ENCODE data around the gene TRAPPC12.
A peak's percentile ranks its signal among the peaks of the same experiment; 100 is the strongest.

The TRAPPC12 gene

DNA sequence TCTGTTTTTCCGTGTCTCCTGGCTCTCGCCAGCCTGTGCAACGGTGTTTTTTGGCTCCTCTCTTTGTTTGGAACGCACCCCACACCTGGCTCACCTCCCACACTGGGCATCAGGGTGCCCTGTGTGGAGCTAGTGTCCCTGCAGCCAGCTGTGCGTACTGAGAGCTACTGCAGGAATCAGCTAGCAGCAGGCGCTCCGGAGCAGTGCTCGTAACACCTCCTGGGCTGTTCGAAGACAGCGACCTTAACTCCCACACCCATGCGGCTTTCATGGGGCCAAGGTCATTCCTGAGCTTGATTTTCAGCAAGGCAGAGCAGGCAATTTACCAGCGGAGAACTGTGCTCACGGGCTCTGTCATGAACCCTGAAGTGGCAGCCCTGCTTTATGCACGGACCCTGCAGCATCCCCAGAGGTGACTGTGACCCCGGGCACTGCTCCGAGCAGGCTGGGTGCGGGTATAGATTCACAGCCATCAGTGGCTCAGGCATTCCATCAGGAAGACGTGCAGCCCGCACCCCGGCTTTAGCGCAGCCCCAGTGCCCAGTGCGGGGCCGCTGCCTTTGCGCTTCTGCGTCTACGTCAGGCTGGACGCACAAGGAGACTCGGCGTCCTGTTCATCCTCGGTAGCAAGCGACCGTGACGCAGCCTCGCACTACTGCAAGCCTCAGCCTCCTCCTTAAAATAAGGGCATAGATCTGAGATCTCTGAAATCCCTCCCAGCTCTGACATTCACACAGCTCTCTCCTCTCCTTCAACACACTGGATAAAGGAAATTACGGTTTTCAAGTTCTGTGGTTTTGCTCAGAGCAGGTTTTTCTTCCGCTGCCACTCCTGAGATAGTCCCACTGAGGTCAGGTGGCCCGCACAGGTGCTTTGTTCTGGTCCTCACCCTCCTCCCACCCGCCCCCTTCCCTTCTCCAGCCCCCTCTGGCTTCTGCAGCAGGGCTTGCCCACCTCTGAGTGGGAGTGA is 81.6 kb downstream of the TRAPPC12 start:
- no peak for DNase-seq
- in situ Hi-C loops (cut with HindIII; ENCODE audit: low pct_ligation_motif_present, low pct_unique_long_range_greater_than_20kb, low sequenced_read_pairs) = no loop called here

DNA sequence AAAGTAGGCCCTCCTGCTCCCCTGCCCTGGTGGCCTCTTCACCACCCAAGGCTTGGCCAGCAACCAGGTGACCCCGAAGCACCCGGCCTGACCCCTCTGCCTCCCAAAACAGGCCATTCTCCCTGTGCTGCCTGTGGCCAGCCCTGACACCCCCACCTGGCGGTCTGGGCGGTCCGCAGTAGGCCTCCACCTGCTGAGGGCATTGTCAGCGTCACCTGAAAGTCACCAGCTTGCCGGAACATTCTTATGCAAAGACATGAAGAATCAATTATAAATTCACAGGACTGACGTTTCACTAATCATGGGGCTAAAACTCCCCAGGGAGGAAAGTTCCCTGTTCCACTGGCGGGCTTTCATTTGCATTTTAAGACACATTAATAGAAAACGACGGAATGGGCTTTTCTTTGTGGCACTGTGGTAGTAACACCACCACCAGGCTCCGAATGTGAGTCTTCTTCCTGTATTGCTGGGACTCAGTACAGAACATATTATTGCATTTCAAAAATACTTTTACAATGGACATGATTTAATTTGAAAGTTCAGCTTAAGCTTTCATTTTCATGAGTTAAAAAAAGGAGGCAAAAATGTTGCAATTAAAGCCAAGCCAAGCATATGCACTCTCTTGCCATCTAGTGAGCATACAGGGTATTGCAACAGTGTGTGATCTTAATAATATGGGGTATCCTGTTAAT is 82.5 kb downstream of the TRAPPC12 start:
- in situ Hi-C loops (cut with HindIII; ENCODE audit: low pct_ligation_motif_present, low pct_unique_long_range_greater_than_20kb, low sequenced_read_pairs) = no loop called here
- DNase-seq = peak; percentile 62

DNA sequence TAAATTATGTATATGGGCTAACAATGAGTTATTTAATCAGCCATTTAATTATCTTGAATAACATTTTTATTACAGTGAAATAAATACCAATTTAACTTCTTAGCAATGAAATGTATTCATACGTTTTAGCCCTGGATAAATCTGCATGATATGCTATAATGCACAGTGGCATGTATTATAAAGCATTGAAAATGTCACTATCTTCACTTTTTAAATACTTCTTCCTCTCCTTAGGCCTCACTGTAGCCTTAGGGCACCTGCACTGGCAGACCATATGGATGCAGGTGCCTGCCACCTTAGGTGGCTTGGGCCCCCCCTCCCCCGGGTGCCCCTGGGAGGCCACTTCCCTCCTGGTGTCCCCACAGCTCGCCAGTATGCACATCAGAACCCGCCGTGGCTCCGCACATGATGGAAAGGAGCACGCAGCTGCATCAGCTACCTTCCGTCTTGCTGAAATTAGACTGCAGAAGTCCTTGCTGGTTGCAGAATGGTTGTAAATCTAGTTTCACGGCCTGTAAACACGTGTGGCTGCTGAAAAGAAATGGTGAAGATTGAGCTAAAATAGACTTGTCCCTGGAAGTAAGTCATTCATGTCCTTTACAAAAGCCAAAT is 83.1 kb downstream of the TRAPPC12 start:
- in situ Hi-C loops (cut with HindIII; ENCODE audit: low pct_ligation_motif_present, low pct_unique_long_range_greater_than_20kb, low sequenced_read_pairs) = no loop called here
- DNase-seq = no peak

GRCh38 chr2:3463186-3463835 is 83.8 kb downstream of the TRAPPC12 start:
- in situ Hi-C loops (cut with HindIII; ENCODE audit: low pct_ligation_motif_present, low pct_unique_long_range_greater_than_20kb, low sequenced_read_pairs) = no loop called here
- no peak for DNase-seq

GRCh38 chr2:3463944-3464343 is 84.5 kb downstream of the TRAPPC12 start:
- no peak for DNase-seq
- in situ Hi-C loops (cut with HindIII; ENCODE audit: low pct_ligation_motif_present, low pct_unique_long_range_greater_than_20kb, low sequenced_read_pairs) = no loop called here

DNA sequence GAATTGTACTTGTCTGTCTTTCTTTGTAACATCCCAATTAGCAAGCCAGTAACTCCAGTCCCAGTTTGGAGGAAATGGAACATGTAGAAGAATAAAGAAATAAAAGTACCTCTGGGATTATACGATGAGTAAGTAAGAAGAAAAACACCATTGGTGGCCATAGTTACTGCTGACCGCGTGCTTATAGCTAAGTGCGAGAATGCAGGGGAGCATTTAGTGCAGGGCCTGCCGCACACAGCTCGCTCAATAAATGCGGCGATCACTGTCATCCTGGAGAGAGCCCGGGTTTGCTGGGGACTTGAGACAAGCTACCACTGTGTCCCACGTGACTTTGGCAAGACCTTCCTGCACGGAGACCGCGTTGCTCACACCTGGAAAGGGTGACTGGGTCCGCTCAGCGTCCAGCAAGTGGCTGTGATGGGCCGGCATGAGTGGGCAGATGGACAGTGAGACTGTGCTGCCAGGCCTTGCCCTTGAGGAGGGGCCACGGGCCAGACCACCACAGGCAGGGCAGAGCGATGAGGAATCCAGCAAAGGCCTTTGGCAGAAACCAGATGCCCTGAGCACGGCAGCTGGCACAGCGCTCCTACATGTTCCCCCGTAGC is 85.0 kb downstream of the TRAPPC12 start:
- in situ Hi-C loops (cut with HindIII; ENCODE audit: low pct_ligation_motif_present, low pct_unique_long_range_greater_than_20kb, low sequenced_read_pairs) = no loop called here
- no peak for DNase-seq

DNA sequence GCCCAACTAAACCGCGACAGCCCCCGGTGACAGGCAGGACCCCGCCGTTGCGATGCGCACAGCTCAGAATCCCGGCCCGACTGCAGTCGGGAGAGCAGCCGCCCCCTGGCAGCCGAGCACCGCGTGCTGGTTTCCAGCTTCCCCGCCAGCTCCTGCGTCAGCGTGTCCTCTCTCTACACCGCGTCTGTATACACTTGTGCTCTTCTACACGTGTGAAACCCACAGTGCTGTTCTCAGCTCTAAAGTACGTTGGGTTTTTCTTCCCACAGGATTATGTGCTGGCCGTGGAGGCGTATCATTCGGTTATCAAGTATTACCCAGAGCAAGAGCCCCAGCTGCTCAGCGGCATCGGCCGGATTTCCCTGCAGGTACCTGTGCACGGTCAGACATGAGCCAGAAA is 85.8 kb downstream of the TRAPPC12 start:
- in situ Hi-C loops (cut with HindIII; ENCODE audit: low pct_ligation_motif_present, low pct_unique_long_range_greater_than_20kb, low sequenced_read_pairs) = no loop called here
- DNase-seq = no peak

GRCh38 chr2:3465844-3466481 is 86.5 kb downstream of the TRAPPC12 start:
- in situ Hi-C loops (cut with HindIII; ENCODE audit: low pct_ligation_motif_present, low pct_unique_long_range_greater_than_20kb, low sequenced_read_pairs) = no loop called here
- DNase-seq = peak; percentile 73

GRCh38 chr2:3466482-3466863 is 87.0 kb downstream of the TRAPPC12 start:
- no peak for DNase-seq
- in situ Hi-C loops (cut with HindIII; ENCODE audit: low pct_ligation_motif_present, low pct_unique_long_range_greater_than_20kb, low sequenced_read_pairs) = no loop called here

- no peak for DNase-seq
- in situ Hi-C loops (cut with HindIII; ENCODE audit: low pct_ligation_motif_present, low pct_unique_long_range_greater_than_20kb, low sequenced_read_pairs) = no loop called here
These were observed 87.5 kb downstream of the TRAPPC12 start for GRCh38 chr2:3466966-3467365.

- in situ Hi-C loops (cut with HindIII; ENCODE audit: low pct_ligation_motif_present, low pct_unique_long_range_greater_than_20kb, low sequenced_read_pairs) = no loop called here
- DNase-seq = no peak
These were observed 88.2 kb downstream of the TRAPPC12 start for GRCh38 chr2:3467654-3468053.

DNA sequence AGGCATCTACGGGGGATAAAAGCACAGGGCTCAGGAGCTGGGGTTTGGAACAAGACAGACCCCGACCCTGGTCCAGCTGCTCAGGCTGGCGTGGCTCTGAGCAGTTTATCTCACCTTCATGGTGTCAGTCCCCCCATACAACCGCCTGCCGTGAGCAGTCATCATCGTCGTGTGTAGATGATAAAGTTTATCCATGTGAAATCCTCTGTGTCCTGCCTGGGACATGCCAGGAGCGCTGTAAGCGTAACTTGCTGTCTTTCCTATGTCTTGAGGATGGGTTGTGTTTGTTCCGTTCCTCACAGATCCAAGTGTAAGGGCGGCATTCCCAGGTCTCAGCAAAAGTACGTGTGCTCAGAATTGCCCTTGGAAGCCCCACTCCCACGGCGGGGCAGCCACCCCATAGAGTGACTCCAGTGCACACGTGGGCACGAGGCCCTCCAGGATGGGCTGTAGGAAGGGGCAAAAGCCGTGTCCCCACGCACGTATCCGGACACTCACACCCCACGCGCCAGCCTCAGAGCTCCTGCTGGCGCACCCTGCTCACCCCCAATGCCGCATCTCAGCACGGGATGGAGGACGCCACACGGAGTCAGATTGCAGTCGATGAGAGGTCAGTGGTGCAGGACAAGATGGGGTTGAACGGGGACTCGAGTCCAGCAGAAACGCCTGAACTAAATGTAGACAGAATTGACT is 88.9 kb downstream of the TRAPPC12 start:
- DNase-seq = no peak
- in situ Hi-C loops (cut with HindIII; ENCODE audit: low pct_ligation_motif_present, low pct_unique_long_range_greater_than_20kb, low sequenced_read_pairs) = no loop called here

- no peak for DNase-seq
- in situ Hi-C loops (cut with HindIII; ENCODE audit: low pct_ligation_motif_present, low pct_unique_long_range_greater_than_20kb, low sequenced_read_pairs) = no loop called here
These were observed 90.0 kb downstream of the TRAPPC12 start for GRCh38 chr2:3469486-3469885.

DNA sequence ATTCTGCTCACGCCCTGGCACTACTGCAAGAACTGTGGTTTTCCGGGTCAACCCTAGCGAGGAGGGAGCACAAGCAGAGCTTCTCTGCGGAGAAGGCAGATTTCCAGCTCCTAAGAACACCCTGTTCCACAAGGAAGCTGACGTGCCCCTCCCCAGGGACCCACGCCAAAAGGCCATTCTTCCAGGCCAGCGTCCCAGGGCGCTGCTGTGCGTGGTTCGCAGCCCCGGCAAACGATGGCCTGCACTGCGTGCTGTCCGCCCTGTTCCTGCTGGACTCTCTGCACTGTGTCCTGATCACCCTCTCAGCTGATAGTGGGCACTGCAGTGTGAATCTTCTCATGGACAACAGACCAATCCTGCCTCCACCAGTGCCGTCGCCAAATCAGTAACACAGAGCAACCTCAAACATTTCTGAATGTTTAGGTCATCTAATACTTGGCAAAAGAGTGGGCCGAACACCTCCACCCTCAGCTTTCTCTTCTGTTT is 90.7 kb downstream of the TRAPPC12 start:
- peak; percentile 89 for DNase-seq
- in situ Hi-C loops (cut with HindIII; ENCODE audit: low pct_ligation_motif_present, low pct_unique_long_range_greater_than_20kb, low sequenced_read_pairs) = no loop called here

- in situ Hi-C loops (cut with HindIII; ENCODE audit: low pct_ligation_motif_present, low pct_unique_long_range_greater_than_20kb, low sequenced_read_pairs) = no loop called here
- DNase-seq = no peak
These were observed 91.6 kb downstream of the TRAPPC12 start for GRCh38 chr2:3470856-3471737.

GRCh38 chr2:3472296-3472695 is 92.8 kb downstream of the TRAPPC12 start:
- in situ Hi-C loops (cut with HindIII; ENCODE audit: low pct_ligation_motif_present, low pct_unique_long_range_greater_than_20kb, low sequenced_read_pairs) = no loop called here

DNA sequence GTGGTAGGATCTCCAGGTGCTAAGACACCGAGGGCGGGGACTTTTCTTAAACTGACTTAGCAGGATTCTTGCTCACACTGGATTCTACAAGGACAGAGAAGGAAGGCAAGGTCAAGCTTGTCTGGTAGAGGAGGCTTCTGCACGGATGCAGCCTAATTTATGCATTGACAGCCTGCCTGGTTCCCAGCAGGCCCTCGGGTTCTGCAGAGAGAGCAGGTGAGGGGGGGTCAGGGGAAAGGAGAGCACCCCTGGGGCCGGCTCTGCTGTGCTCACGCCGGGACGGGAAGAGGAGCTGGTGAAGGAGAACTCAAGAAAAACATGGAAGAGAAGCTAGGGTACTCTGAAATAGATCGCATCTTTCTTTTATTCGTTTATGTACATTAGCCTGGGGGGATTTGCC is 93.5 kb downstream of the TRAPPC12 start:
- no peak for DNase-seq
- in situ Hi-C loops (cut with HindIII; ENCODE audit: low pct_ligation_motif_present, low pct_unique_long_range_greater_than_20kb, low sequenced_read_pairs) = no loop called here

More at GRCh38 chr2:3472296-3472695, 92.8 kb downstream of the TRAPPC12 start:
- DNase-seq = no peak
